Liver (tissue), 9 donors: ENCODE measurements around the gene SGF29. TPM values are rescaled to one million over a fixed set of nuclear protein-coding genes. Genes with fewer than 3 reads are reported as not detected.
"Not testable (repeated sequence)": the region's sequence is repeated elsewhere in the genome, so short reads cannot be mapped to it uniquely, and the experiment has no call there.

Experiments
- DNase-seq: peaks from one replicate; pipeline ENCODE4 v3.0.0-alpha.2; 2017; ENCODE audit warnings: low spot score
- H3K27ac ChIP-seq, 2 donors: one replicate each; pipeline ENCODE4 v1.7.0; 2013; ENCODE audit warnings: inconsistent platforms in 2 of 2, low read length in 2 of 2, control low read depth in 1 of 2, low read depth in 1 of 2, mild to moderate bottlenecking in 1 of 2
- H3K27me3 ChIP-seq, 4 donors: one replicate each; pipeline versions ENCODE4 v1.6.1 to v1.7.0; 2013; ENCODE audit warnings: low read length in 3 of 4, inconsistent platforms in 1 of 4, mild to moderate bottlenecking in 1 of 4, moderate library complexity in 1 of 4; ENCODE audit not compliant: control insufficient read depth in 4 of 4, insufficient read depth in 4 of 4
- H3K36me3 ChIP-seq, 4 donors: one replicate each; pipeline versions ENCODE4 v1.6.1 to v1.7.0; 2013; ENCODE audit warnings: low read length in 3 of 4, mild to moderate bottlenecking in 3 of 4, low read depth in 1 of 4, moderate library complexity in 1 of 4; ENCODE audit not compliant: control insufficient read depth in 4 of 4, insufficient read depth in 3 of 4
- H3K4me1 ChIP-seq, 4 donors: one replicate each; pipeline versions ENCODE4 v1.6.1 to v1.7.0; 2013; ENCODE audit warnings: low read length in 3 of 4, mild to moderate bottlenecking in 3 of 4, moderate library complexity in 1 of 4; ENCODE audit not compliant: control insufficient read depth in 4 of 4, insufficient read depth in 4 of 4
- H3K4me3 ChIP-seq, 3 donors: one replicate each; pipeline versions ENCODE4 v1.6.1 to v1.7.0; 2013; ENCODE audit warnings: low read length in 3 of 3, control low read depth in 1 of 3, low read depth in 1 of 3, mild to moderate bottlenecking in 1 of 3
- H3K9ac ChIP-seq, 2 donors: one replicate each; pipeline ENCODE4 v1.7.0; 2013; ENCODE audit warnings: low read length in 2 of 2, mild to moderate bottlenecking in 2 of 2, moderate library complexity in 2 of 2, control low read depth in 1 of 2, low read depth in 1 of 2
- H3K9me3 ChIP-seq, 4 donors: one replicate each; pipeline versions ENCODE4 v1.6.1 to v1.7.0; 2013; ENCODE audit warnings: low read length in 3 of 4; ENCODE audit not compliant: control insufficient read depth in 4 of 4
- FOXA1 ChIP-seq: IDR thresholded peaks from 2 replicates; pipeline ENCODE4 v1.6.1; 2016; ENCODE audit warnings: antibody characterized with exemption
- FOXA2 ChIP-seq: IDR thresholded peaks from 2 replicates; pipeline ENCODE4 v1.6.1; 2016; ENCODE audit warnings: antibody characterized with exemption
- GABPA ChIP-seq, 2 donors: IDR thresholded peaks in 1 of 2; conservative IDR thresholded peaks in 1 of 2; 2 replicates each; pipeline ENCODE4 v1.6.1; 2016; ENCODE audit warnings: antibody characterized with exemption in 2 of 2, mild to moderate bottlenecking in 1 of 2, moderate library complexity in 1 of 2
- HNF4A ChIP-seq, 2 donors: conservative IDR thresholded peaks; 2 replicates each; pipeline ENCODE4 v1.6.1; 2016; ENCODE audit warnings: antibody characterized with exemption in 2 of 2, mild to moderate bottlenecking in 2 of 2
- JUND ChIP-seq, 2 donors: IDR thresholded peaks; 2 replicates each; pipeline ENCODE4 v1.6.1; 2016; ENCODE audit warnings: antibody characterized with exemption in 2 of 2
- RAD21 ChIP-seq, 2 donors: IDR thresholded peaks; 2 replicates each; pipeline ENCODE4 v1.6.1; 2016; ENCODE audit warnings: antibody characterized with exemption in 2 of 2, mild to moderate bottlenecking in 2 of 2
- RXRA ChIP-seq, 2 donors: IDR thresholded peaks; 2 replicates each; pipeline ENCODE4 v1.6.1; 2017 to 2018; ENCODE audit warnings: antibody characterized with exemption in 2 of 2, mild to moderate bottlenecking in 1 of 2
- TAF1 ChIP-seq: conservative IDR thresholded peaks from 2 replicates; pipeline ENCODE4 v1.6.1; 2016; ENCODE audit warnings: antibody characterized with exemption, mild to moderate bottlenecking
- YY1 ChIP-seq: IDR thresholded peaks from 2 replicates; pipeline ENCODE4 v1.6.1; 2016; ENCODE audit warnings: antibody characterized with exemption, mild to moderate bottlenecking
- WGBS: extraction: QIAGEN DNeasy Blood & Tissue Kit; methylation state at CpG from one replicate; pipeline ENCODE4 v1.1.7; 2013; 5-methylcytosine and 5-hydroxymethylcytosine counted together
- polyA plus RNA-seq, 2 donors: library from polyadenylated mRNA; stranded (reverse) in 1 of 2; unstranded in 1 of 2; fragments of 200-250 nt in 1 of 2; fragments of >200 nt in 1 of 2; fragmentation: Nextera tagmentation in 1 of 2; extraction: Ambion mirVana in 1 of 2; gene quantifications; one replicate each; pipeline versions ENCODE4 v1.2.1 to v1.2.3, GENCODE V29; 2013 to 2015
- total RNA-seq, 2 donors: library from RNA; depleted of rRNA; stranded (reverse); fragments of >200 nt; gene quantifications; one replicate each; pipeline ENCODE4 v1.2.3, GENCODE V29; 2014
- TF ChIP-seq, protein P1 (sequence below): IDR thresholded peaks from 2 replicates; pipeline ENCODE4 v1.6.1; 2016; ENCODE audit warnings: antibody characterized with exemption, mild to moderate bottlenecking
- TF ChIP-seq, protein P2 (sequence below): fragments of 150-350 bp; IDR thresholded peaks from 2 replicates; pipeline ENCODE4 v1.5.1; 2017; ENCODE audit warnings: improper control_type of control experiment, low read depth, low read length; ENCODE audit not compliant: missing input control
- TF ChIP-seq, protein P3 (sequence below): IDR thresholded peaks from 2 replicates; pipeline ENCODE4 v1.6.1; 2016; ENCODE audit warnings: antibody characterized with exemption
- TF ChIP-seq, protein P4 (sequence below): IDR thresholded peaks from 2 replicates; pipeline ENCODE4 v1.6.1; 2016; ENCODE audit warnings: antibody characterized with exemption
- TF ChIP-seq, protein P5 (sequence below): IDR thresholded peaks from 2 replicates; pipeline ENCODE4 v1.6.1; 2016; ENCODE audit warnings: antibody characterized with exemption
- donor health status: healthy.
- donor health status: healthy.
- donor health status: healthy.
- donor health status: healthy.
- donor health status: healthy.

SGF29 gene
- total and polyA plus RNA-seq, 4 donors, result 6.5 to 18.1 (median 10.5) TPM

DNA sequence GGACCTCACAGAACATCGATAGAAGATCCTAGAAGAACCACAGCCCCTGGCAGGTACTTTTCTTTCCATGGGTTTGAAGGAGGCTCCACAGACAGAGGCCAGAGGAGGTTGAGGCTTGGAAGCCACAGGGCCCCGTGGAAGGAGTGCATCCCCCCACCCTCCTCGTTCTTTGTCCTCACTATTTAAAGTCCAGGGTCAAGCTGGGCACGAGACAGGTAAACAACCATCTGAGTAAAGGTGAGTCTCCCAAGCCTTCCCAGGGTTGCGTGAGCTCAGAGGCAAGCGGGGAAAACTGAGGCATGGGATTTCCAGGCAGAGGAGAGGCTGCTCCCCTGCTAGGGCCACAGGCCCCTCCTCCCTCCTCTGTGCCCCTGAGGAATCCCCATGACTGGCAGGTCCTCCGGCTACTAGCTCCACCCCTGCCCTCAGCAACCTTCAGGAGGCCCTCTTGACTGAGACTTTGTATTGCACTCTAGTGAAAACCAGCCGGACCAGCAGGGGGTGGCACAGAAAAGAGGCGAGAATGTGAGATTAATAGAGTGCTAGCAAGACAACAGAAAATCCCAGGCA lies 44.1 kb downstream of the SGF29 start:
- WGBS, result 35% methylated on average over 9 of the region's 9 CpGs
- TF ChIP-seq FOXA1, result no peak
- TF ChIP-seq, protein P1, sequence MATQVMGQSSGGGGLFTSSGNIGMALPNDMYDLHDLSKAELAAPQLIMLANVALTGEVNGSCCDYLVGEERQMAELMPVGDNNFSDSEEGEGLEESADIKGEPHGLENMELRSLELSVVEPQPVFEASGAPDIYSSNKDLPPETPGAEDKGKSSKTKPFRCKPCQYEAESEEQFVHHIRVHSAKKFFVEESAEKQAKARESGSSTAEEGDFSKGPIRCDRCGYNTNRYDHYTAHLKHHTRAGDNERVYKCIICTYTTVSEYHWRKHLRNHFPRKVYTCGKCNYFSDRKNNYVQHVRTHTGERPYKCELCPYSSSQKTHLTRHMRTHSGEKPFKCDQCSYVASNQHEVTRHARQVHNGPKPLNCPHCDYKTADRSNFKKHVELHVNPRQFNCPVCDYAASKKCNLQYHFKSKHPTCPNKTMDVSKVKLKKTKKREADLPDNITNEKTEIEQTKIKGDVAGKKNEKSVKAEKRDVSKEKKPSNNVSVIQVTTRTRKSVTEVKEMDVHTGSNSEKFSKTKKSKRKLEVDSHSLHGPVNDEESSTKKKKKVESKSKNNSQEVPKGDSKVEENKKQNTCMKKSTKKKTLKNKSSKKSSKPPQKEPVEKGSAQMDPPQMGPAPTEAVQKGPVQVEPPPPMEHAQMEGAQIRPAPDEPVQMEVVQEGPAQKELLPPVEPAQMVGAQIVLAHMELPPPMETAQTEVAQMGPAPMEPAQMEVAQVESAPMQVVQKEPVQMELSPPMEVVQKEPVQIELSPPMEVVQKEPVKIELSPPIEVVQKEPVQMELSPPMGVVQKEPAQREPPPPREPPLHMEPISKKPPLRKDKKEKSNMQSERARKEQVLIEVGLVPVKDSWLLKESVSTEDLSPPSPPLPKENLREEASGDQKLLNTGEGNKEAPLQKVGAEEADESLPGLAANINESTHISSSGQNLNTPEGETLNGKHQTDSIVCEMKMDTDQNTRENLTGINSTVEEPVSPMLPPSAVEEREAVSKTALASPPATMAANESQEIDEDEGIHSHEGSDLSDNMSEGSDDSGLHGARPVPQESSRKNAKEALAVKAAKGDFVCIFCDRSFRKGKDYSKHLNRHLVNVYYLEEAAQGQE, result no peak
- no peak for TF ChIP-seq TAF1
- TF ChIP-seq, protein P2, sequence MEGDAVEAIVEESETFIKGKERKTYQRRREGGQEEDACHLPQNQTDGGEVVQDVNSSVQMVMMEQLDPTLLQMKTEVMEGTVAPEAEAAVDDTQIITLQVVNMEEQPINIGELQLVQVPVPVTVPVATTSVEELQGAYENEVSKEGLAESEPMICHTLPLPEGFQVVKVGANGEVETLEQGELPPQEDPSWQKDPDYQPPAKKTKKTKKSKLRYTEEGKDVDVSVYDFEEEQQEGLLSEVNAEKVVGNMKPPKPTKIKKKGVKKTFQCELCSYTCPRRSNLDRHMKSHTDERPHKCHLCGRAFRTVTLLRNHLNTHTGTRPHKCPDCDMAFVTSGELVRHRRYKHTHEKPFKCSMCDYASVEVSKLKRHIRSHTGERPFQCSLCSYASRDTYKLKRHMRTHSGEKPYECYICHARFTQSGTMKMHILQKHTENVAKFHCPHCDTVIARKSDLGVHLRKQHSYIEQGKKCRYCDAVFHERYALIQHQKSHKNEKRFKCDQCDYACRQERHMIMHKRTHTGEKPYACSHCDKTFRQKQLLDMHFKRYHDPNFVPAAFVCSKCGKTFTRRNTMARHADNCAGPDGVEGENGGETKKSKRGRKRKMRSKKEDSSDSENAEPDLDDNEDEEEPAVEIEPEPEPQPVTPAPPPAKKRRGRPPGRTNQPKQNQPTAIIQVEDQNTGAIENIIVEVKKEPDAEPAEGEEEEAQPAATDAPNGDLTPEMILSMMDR, result no peak
- TF ChIP-seq, protein P3, sequence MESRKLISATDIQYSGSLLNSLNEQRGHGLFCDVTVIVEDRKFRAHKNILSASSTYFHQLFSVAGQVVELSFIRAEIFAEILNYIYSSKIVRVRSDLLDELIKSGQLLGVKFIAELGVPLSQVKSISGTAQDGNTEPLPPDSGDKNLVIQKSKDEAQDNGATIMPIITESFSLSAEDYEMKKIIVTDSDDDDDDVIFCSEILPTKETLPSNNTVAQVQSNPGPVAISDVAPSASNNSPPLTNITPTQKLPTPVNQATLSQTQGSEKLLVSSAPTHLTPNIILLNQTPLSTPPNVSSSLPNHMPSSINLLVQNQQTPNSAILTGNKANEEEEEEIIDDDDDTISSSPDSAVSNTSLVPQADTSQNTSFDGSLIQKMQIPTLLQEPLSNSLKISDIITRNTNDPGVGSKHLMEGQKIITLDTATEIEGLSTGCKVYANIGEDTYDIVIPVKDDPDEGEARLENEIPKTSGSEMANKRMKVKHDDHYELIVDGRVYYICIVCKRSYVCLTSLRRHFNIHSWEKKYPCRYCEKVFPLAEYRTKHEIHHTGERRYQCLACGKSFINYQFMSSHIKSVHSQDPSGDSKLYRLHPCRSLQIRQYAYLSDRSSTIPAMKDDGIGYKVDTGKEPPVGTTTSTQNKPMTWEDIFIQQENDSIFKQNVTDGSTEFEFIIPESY, result no peak
- TF ChIP-seq RXRA (IDR thresholded peaks at IDR 0.05), result peak; percentile 14 to 45
- no peak for TF ChIP-seq JUND (IDR thresholded peaks at IDR 0.05)
- peak in 1 of 2 donors; percentile 30 for TF ChIP-seq RAD21 (IDR thresholded peaks at IDR 0.05)
- TF ChIP-seq, protein P4, sequence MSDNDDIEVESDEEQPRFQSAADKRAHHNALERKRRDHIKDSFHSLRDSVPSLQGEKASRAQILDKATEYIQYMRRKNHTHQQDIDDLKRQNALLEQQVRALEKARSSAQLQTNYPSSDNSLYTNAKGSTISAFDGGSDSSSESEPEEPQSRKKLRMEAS, result no peak
- no peak for TF ChIP-seq GABPA (IDR thresholded peaks at IDR 0.05 in 1 of 2, conservative IDR thresholded peaks at IDR 0.05 in 1 of 2)
- peak; percentile 61 to 83 for TF ChIP-seq HNF4A (conservative IDR thresholded peaks at IDR 0.05)
- TF ChIP-seq, protein P5, sequence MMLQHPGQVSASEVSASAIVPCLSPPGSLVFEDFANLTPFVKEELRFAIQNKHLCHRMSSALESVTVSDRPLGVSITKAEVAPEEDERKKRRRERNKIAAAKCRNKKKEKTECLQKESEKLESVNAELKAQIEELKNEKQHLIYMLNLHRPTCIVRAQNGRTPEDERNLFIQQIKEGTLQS, result no peak
- no peak for TF ChIP-seq FOXA2
- no peak for TF ChIP-seq YY1
- no peak for DNase-seq
- Histone ChIP-seq H3K27me3 (no peaks in the 10 kb centered on the region), H3K4me3 (no peak overlapping the region), H3K9me3 (no peaks in the 10 kb centered on the region), H3K4me1 (peaks cover 7 to 34% (median 25%) of the 10 kb centered on the region in 4 donors), H3K36me3 (peaks cover 0 to 1% (median 0%) of the 10 kb centered on the region in 4 donors), H3K9ac (no peak overlapping the region), H3K27ac (peak overlapping the region; percentile 70 to 81)

DNA sequence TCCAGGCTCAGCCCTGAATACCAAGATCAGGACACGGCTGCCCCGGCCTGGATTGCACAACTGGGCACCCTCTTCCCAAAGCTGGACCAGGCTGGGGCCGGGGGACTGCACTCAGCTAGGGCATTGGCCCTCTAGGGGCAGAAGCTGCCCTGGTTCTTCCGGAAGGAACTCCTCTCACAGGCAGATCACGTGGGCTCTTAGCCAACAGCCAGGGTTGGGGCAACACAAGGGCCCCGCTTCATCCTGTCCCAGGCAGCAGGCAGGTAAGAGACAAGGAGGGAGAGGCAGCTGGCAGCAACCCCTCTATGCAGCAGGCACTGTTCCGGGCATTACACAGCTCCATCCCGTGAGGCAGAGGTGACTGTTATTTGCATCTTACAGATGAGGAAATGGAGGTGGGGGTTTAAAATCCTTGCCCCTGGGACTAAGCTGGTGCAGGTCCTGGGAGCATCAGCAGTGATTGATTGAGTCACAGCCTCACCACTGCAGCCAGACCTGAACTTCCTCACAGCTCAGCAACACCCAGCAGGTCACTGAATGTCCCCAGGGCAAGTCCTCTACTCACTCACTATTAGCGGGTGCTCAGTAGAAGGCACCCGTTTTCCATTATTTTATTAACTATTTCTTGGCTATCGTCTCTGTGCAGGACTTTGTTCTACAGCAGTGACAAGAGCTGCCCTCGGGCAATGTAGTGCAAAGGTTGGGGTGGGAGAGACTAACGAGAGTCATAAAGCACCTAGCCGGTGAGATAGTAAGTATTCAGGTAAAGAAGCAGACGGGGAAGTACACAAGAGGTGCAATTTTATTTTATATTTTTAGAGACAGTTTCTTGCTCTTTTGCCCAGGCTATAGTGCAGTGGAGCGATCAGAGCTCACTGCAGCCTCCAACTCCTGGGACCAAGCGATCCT lies 45.9 kb downstream of the SGF29 start:
- peaks cover 7 to 35% (median 25%) of the 10 kb centered on the region in 4 donors for H3K4me1 ChIP-seq
- not testable (repeated sequence) for H3K36me3 ChIP-seq, H3K9ac ChIP-seq, H3K9me3 ChIP-seq, H3K27me3 ChIP-seq, DNase-seq, H3K27ac ChIP-seq, H3K4me3 ChIP-seq
- WGBS, result no CpG with 5 or more reads among the region's 17 CpGs

DNA sequence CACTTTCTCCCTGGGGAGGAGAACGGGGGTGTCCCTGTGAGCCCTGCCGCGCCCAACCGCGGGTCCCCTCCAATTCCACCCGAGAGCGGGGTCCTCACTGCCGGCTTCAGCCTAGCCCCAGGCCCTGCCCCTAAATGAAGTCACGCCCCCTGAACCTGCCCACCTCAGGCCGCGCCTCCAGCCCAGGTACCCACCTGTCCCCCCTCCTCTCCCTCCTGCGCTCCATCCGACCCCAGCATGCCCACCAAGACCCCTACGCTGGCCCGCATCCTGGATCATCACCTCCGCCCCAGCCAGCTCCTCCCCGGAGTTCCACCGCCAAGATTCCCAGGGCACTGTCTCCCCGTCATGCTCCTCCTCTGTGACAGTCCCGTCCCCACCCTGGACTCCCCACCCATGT lies 47.2 kb downstream of the SGF29 start:
- not testable (repeated sequence) for H3K27ac ChIP-seq, H3K9ac ChIP-seq, DNase-seq, H3K9me3 ChIP-seq, H3K27me3 ChIP-seq, H3K4me3 ChIP-seq
- WGBS, result 67% methylated on average over 10 of the region's 20 CpGs
- H3K4me1 ChIP-seq, result peaks cover 7 to 26% (median 21%) of the 10 kb centered on the region in 4 donors
- peaks cover 0 to 12% (median 7%) of the 10 kb centered on the region in 4 donors for H3K36me3 ChIP-seq

DNA sequence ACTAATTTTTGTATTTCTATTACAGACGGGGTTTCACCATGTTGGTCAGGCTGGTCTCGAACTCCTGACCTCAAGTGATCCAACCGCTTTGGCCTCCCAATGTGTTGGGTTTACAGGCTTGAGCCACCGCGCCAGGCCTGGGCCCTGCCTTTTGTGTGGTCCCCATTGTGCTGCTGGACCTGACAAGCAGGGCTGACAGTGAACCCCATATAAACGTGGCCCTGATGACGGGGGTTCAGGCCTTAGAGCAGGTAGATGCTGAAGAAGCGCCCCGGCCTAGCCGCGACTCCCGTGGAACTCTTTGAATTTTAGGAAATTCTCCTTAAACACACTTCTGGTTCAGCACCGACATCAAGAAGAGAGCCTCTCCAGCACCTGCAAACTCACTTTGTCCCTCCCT lies 47.9 kb downstream of the SGF29 start:
- H3K4me3 ChIP-seq, H3K27me3 ChIP-seq, H3K9ac ChIP-seq, H3K27ac ChIP-seq, DNase-seq, H3K9me3 ChIP-seq: not testable (repeated sequence)
- Histone ChIP-seq H3K36me3 (peaks cover 2 to 12% (median 9%) of the 10 kb centered on the region in 4 donors), H3K4me1 (peaks cover 7 to 20% (median 15%) of the 10 kb centered on the region in 4 donors)
- 94% methylated on average over 12 of the region's 13 CpGs for WGBS
